ENCODE data around the gene ANGPTL4. TPM values are rescaled to one million over a fixed set of nuclear protein-coding genes. Genes with fewer than 3 reads are reported as not detected.
"Not testable (repeated sequence)": the region's sequence is repeated elsewhere in the genome, so short reads cannot be mapped to it uniquely, and the experiment has no call there.

The ANGPTL4 gene
- total and polyA plus RNA-seq, 2 donors (not counting 1 experiment from before 2014, with no cell fraction given) = not detected

GRCh38 chr19:8385103-8385502 lies 21.1 kb downstream of the ANGPTL4 start:
- H3K36me3 ChIP-seq (replicated peaks in 1 of 2; ENCODE audit: control extremely low read depth in 1 of 2, control insufficient read depth in 1 of 2, extremely low read depth in 1 of 2, insufficient read depth in 2 of 2, low read length in 1 of 2); H3K27ac ChIP-seq (ENCODE audit: low read length in 2 of 2); H3K4me3 ChIP-seq (ENCODE audit: control extremely low read depth in 1 of 5, extremely low read depth in 1 of 5, insufficient read depth in 1 of 5, low read depth in 2 of 5, low read length in 4 of 5); H4K20me1 ChIP-seq (ENCODE audit: control insufficient read depth, insufficient read depth, low read length, poor library complexity, severe bottlenecking); H3K27ac Mint-ChIP-seq; ATAC-seq (ENCODE audit: low read depth); DNase-seq; CTCF ChIA-PET; H3K4me1 ChIP-seq (ENCODE audit: control insufficient read depth in 2 of 2, insufficient read depth in 2 of 2, low read length in 2 of 2); H3K9me3 ChIP-seq (ENCODE audit: control extremely low read depth in 1 of 3, control insufficient read depth in 2 of 3, insufficient read depth in 1 of 3, low read length in 2 of 3); H2AFZ ChIP-seq (ENCODE audit: insufficient read depth, low read depth, low read length, poor library complexity, severe bottlenecking); H3K4me3 Mint-ChIP-seq; H3K27me3 Mint-ChIP-seq; H3K79me2 ChIP-seq (ENCODE audit: control insufficient read depth, insufficient read depth, low read length); H3K9ac ChIP-seq (ENCODE audit: low read length); H3K9me3 Mint-ChIP-seq (ENCODE audit: insufficient read depth); H3K27me3 ChIP-seq (replicated peaks in 1 of 4; ENCODE audit: control extremely low read depth in 1 of 4, control insufficient read depth in 3 of 4, insufficient read depth in 4 of 4, low read length in 3 of 4); H3K4me1 Mint-ChIP-seq; POLR2A ChIA-PET; H3K4me2 ChIP-seq (replicated peaks; ENCODE audit: low read depth, low read length, poor library complexity, severe bottlenecking); intact Hi-C loops (cut with micrococcal nuclease): not testable (repeated sequence)
- 80% methylated on average over 1 of the region's 2 CpGs for WGBS (ENCODE audit: insufficient coverage)

DNA sequence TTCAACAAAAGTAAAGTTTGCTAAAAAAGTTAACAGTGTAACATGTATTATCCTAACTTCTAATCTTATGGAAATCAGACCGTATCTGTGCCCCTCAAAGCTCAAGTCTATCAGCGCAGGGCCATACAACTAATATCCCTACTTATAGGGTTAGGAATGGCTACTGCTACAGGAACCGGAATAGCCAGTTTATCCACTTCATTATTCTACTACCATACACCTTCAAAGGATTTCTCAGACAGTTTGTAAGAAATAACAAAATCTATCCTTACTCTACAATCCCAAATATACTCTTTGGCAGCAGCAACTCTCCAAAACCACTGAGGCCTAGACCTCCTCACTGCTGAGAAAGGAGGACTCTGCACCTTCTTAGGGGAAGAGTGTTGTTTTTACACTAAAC lies 21.6 kb downstream of the ANGPTL4 start:
- CTCF ChIA-PET; H3K27ac Mint-ChIP-seq; intact Hi-C loops (cut with micrococcal nuclease): not testable (repeated sequence)

DNA sequence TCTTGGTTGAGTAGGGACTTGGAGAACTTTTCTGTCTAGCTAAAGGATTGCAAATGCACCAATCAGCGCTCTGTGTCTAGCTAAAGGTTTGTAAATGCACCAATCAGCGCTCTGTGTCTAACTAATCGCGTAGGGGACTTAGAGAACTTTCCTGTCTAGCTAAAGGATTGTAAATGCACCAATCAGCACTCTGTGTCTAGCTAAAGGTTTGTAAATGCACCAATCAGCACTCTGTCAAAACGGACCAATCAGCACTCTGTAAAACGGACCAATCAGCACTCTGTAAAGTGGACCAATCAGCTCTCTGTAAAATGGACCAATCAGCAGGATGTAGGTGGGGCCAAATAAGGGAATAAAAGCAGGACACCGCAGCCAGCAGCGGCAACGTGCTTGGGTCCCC lies 22.5 kb downstream of the ANGPTL4 start:
- H3K27ac Mint-ChIP-seq; H3K4me2 ChIP-seq (replicated peaks; ENCODE audit: low read depth, low read length, poor library complexity, severe bottlenecking); H3K4me3 ChIP-seq (ENCODE audit: control extremely low read depth in 1 of 5, extremely low read depth in 1 of 5, insufficient read depth in 1 of 5, low read depth in 2 of 5, low read length in 4 of 5); H3K27me3 ChIP-seq (replicated peaks in 1 of 4; ENCODE audit: control extremely low read depth in 1 of 4, control insufficient read depth in 3 of 4, insufficient read depth in 4 of 4, low read length in 3 of 4); H3K36me3 ChIP-seq (replicated peaks in 1 of 2; ENCODE audit: control extremely low read depth in 1 of 2, control insufficient read depth in 1 of 2, extremely low read depth in 1 of 2, insufficient read depth in 2 of 2, low read length in 1 of 2); intact Hi-C loops (cut with micrococcal nuclease); H4K20me1 ChIP-seq (ENCODE audit: control insufficient read depth, insufficient read depth, low read length, poor library complexity, severe bottlenecking); H3K27ac ChIP-seq (ENCODE audit: low read length in 2 of 2); H3K9ac ChIP-seq (ENCODE audit: low read length); H3K27me3 Mint-ChIP-seq; ATAC-seq (ENCODE audit: low read depth); H3K4me3 Mint-ChIP-seq; H3K9me3 ChIP-seq (ENCODE audit: control extremely low read depth in 1 of 3, control insufficient read depth in 2 of 3, insufficient read depth in 1 of 3, low read length in 2 of 3); H2AFZ ChIP-seq (ENCODE audit: insufficient read depth, low read depth, low read length, poor library complexity, severe bottlenecking); H3K9me3 Mint-ChIP-seq (ENCODE audit: insufficient read depth); DNase-seq; CTCF ChIA-PET: not testable (repeated sequence)
- H3K4me1 Mint-ChIP-seq = peaks cover 14% of the 10 kb centered on the region
- Histone ChIP-seq H3K4me1 (ENCODE audit: control insufficient read depth in 2 of 2, insufficient read depth in 2 of 2, low read length in 2 of 2) (peaks cover 7 to 12% of the 10 kb centered on the region in 2 donors), H3K79me2 (ENCODE audit: control insufficient read depth, insufficient read depth, low read length) (peaks cover 11% of the 10 kb centered on the region)
- 95% methylated on average over 7 of the region's 9 CpGs for WGBS (ENCODE audit: insufficient coverage)
- POLR2A ChIA-PET = interaction anchor here (0.6 kb wide), 1 partner anchor 60 kb away, joined by 6 read pairs; no protein-coding TSS in a partner anchor

More for the DNA sequence above, 21.6 kb downstream of the ANGPTL4 start:
- H3K4me2 ChIP-seq (replicated peaks; ENCODE audit: low read depth, low read length, poor library complexity, severe bottlenecking); H3K4me1 Mint-ChIP-seq; H2AFZ ChIP-seq (ENCODE audit: insufficient read depth, low read depth, low read length, poor library complexity, severe bottlenecking); H3K27ac ChIP-seq (ENCODE audit: low read length in 2 of 2); H3K4me3 ChIP-seq (ENCODE audit: control extremely low read depth in 1 of 5, extremely low read depth in 1 of 5, insufficient read depth in 1 of 5, low read depth in 2 of 5, low read length in 4 of 5); ATAC-seq (ENCODE audit: low read depth); H3K9me3 Mint-ChIP-seq (ENCODE audit: insufficient read depth); H3K36me3 ChIP-seq (replicated peaks in 1 of 2; ENCODE audit: control extremely low read depth in 1 of 2, control insufficient read depth in 1 of 2, extremely low read depth in 1 of 2, insufficient read depth in 2 of 2, low read length in 1 of 2); H3K4me3 Mint-ChIP-seq; H3K79me2 ChIP-seq (ENCODE audit: control insufficient read depth, insufficient read depth, low read length); H3K9me3 ChIP-seq (ENCODE audit: control extremely low read depth in 1 of 3, control insufficient read depth in 2 of 3, insufficient read depth in 1 of 3, low read length in 2 of 3); H3K27me3 ChIP-seq (replicated peaks in 1 of 4; ENCODE audit: control extremely low read depth in 1 of 4, control insufficient read depth in 3 of 4, insufficient read depth in 4 of 4, low read length in 3 of 4); DNase-seq; H3K27me3 Mint-ChIP-seq; H3K4me1 ChIP-seq (ENCODE audit: control insufficient read depth in 2 of 2, insufficient read depth in 2 of 2, low read length in 2 of 2); H3K9ac ChIP-seq (ENCODE audit: low read length); H4K20me1 ChIP-seq (ENCODE audit: control insufficient read depth, insufficient read depth, low read length, poor library complexity, severe bottlenecking); POLR2A ChIA-PET: not testable (repeated sequence)
- 90% methylated on average over 2 of the region's 3 CpGs for WGBS (ENCODE audit: insufficient coverage)

Measured in B cell (primary cell).